ENCODE data around the gene PPME1. TPM values are rescaled to one million over a fixed set of nuclear protein-coding genes. Genes with fewer than 3 reads are reported as not detected.
"Not testable (repeated sequence)": the region's sequence is repeated elsewhere in the genome, so short reads cannot be mapped to it uniquely, and the experiment has no call there.

PPME1 gene
- total and polyA plus RNA-seq, 2 donors (not counting 1 experiment from before 2014, with no cell fraction given) = 11.2 to 23.6 TPM

DNA sequence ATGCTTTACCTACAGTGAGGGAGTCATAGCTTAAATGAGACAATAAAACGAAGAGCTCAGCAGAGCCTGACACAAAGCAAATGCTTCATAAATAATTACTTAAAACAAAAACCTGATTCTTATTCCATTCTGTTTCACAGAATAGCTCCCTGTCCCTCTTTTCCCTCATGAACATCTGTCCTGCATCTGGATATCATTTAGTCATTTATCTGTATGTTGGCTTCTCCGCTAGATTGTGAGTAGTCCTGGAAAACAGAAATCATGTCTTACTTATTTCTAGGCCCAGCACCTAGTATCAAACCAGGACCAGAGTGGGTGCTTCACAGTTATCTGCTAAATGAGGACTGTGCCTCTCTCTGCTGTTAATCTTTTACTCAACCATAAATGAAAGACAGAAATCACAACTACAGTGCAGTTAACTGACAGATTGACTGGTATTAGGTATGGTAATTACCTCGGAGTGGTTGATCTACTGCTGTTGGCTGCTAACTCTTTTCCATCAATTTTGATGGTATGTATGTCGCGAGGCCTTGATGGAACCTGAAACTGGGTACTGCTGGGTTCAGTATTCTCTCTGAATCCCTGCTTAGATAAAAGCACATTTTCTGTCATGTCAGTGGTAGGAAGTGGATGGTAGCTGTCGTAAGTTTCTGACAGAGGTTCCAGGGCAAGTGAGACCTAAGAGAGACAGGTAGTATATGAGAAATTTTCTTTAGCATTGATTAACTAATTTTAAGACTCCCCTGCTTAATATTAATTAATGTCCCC, 31.8 kb upstream of the PPME1 start:
- H3K4me3 ChIP-seq (ENCODE audit: control extremely low read depth in 1 of 5, extremely low read depth in 1 of 5, insufficient read depth in 1 of 5, low read depth in 2 of 5, low read length in 4 of 5) = no peak overlapping the region
- no peak overlapping the region for H3K9ac ChIP-seq (ENCODE audit: low read length)
- intact Hi-C loops (cut with micrococcal nuclease) = no loop called here
- no peaks in the 10 kb centered on the region for H3K79me2 ChIP-seq (ENCODE audit: control insufficient read depth, insufficient read depth, low read length)
- ChIA-PET POLR2A (no interaction called here), CTCF (no interaction called here)
- no peaks in the 10 kb centered on the region for H3K4me1 ChIP-seq (ENCODE audit: control insufficient read depth in 2 of 2, insufficient read depth in 2 of 2, low read length in 2 of 2)
- H3K4me2 ChIP-seq (replicated peaks; ENCODE audit: low read depth, low read length, poor library complexity, severe bottlenecking) = no peak overlapping the region
- no peak overlapping the region for H3K4me3 Mint-ChIP-seq
- 94% methylated on average over 2 of the region's 6 CpGs for WGBS (ENCODE audit: insufficient coverage)
- no peaks in the 10 kb centered on the region for H3K9me3 Mint-ChIP-seq (ENCODE audit: insufficient read depth)
- peaks cover 8 to 19% of the 10 kb centered on the region in 2 experiments for H3K36me3 ChIP-seq (replicated peaks in 1 of 2; ENCODE audit: control extremely low read depth in 1 of 2, control insufficient read depth in 1 of 2, extremely low read depth in 1 of 2, insufficient read depth in 2 of 2, low read length in 1 of 2)
- no peaks in the 10 kb centered on the region for H4K20me1 ChIP-seq (ENCODE audit: control insufficient read depth, insufficient read depth, low read length, poor library complexity, severe bottlenecking)
- no peak overlapping the region for H2AFZ ChIP-seq (ENCODE audit: insufficient read depth, low read depth, low read length, poor library complexity, severe bottlenecking)
- H3K9me3 ChIP-seq (ENCODE audit: control extremely low read depth in 1 of 3, control insufficient read depth in 2 of 3, insufficient read depth in 1 of 3, low read length in 2 of 3) = no peaks in the 10 kb centered on the region
- no peaks in the 10 kb centered on the region for H3K27me3 Mint-ChIP-seq
- H3K27ac Mint-ChIP-seq = peak overlapping the region; percentile 44
- no peak overlapping the region for H3K27ac ChIP-seq (ENCODE audit: low read length in 2 of 2)
- ATAC-seq (ENCODE audit: low read depth) (no peak), DNase-seq (no peak)
- no peaks in the 10 kb centered on the region for H3K27me3 ChIP-seq (replicated peaks in 1 of 4; ENCODE audit: control extremely low read depth in 1 of 4, control insufficient read depth in 3 of 4, insufficient read depth in 4 of 4, low read length in 3 of 4)
- H3K4me1 Mint-ChIP-seq = peaks cover 4% of the 10 kb centered on the region
- TF ChIP-seq EZH2 (IDR thresholded peaks at IDR 0.05; ENCODE audit: borderline replicate concordance, insufficient read depth, low read depth, low read length, poor library complexity, severe bottlenecking) = no peak
- TF ChIP-seq, protein P1, sequence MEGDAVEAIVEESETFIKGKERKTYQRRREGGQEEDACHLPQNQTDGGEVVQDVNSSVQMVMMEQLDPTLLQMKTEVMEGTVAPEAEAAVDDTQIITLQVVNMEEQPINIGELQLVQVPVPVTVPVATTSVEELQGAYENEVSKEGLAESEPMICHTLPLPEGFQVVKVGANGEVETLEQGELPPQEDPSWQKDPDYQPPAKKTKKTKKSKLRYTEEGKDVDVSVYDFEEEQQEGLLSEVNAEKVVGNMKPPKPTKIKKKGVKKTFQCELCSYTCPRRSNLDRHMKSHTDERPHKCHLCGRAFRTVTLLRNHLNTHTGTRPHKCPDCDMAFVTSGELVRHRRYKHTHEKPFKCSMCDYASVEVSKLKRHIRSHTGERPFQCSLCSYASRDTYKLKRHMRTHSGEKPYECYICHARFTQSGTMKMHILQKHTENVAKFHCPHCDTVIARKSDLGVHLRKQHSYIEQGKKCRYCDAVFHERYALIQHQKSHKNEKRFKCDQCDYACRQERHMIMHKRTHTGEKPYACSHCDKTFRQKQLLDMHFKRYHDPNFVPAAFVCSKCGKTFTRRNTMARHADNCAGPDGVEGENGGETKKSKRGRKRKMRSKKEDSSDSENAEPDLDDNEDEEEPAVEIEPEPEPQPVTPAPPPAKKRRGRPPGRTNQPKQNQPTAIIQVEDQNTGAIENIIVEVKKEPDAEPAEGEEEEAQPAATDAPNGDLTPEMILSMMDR (IDR thresholded peaks at IDR 0.05) = no peak

DNA sequence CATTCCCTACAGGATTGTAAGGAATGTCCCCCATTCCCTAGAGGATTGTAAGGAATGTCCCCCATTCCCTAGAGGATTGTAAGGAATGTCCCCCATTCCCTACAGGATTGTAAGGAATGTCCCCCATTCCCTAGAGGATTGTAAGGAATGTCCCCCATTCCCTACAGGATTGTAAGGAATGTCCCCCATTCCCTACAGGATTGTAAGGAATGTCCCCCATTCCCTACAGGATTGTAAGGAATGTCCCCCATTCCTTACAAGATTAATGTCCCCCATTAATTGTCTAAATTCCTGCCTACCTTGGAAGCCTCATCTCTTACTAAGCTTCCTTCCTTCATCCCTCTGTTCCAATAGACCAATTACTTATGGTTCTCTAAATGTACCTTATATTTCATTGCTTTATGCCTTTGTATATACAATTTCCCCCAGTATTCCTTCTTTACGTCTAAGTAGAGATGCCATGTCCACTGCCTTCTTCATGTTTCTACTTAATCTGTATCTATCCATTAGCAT, 31.1 kb upstream of the PPME1 start:
- H2AFZ ChIP-seq (ENCODE audit: insufficient read depth, low read depth, low read length, poor library complexity, severe bottlenecking); H3K27me3 Mint-ChIP-seq; H4K20me1 ChIP-seq (ENCODE audit: control insufficient read depth, insufficient read depth, low read length, poor library complexity, severe bottlenecking); H3K27me3 ChIP-seq (replicated peaks in 1 of 4; ENCODE audit: control extremely low read depth in 1 of 4, control insufficient read depth in 3 of 4, insufficient read depth in 4 of 4, low read length in 3 of 4); H3K27ac ChIP-seq (ENCODE audit: low read length in 2 of 2); H3K9me3 Mint-ChIP-seq (ENCODE audit: insufficient read depth); H3K4me2 ChIP-seq (replicated peaks; ENCODE audit: low read depth, low read length, poor library complexity, severe bottlenecking); POLR2A ChIA-PET; H3K4me3 ChIP-seq (ENCODE audit: control extremely low read depth in 1 of 5, extremely low read depth in 1 of 5, insufficient read depth in 1 of 5, low read depth in 2 of 5, low read length in 4 of 5); ATAC-seq (ENCODE audit: low read depth); intact Hi-C loops (cut with micrococcal nuclease); H3K9me3 ChIP-seq (ENCODE audit: control extremely low read depth in 1 of 3, control insufficient read depth in 2 of 3, insufficient read depth in 1 of 3, low read length in 2 of 3); H3K4me3 Mint-ChIP-seq; H3K9ac ChIP-seq (ENCODE audit: low read length); CTCF ChIA-PET; H3K79me2 ChIP-seq (ENCODE audit: control insufficient read depth, insufficient read depth, low read length); H3K27ac Mint-ChIP-seq; DNase-seq; H3K4me1 ChIP-seq (ENCODE audit: control insufficient read depth in 2 of 2, insufficient read depth in 2 of 2, low read length in 2 of 2); H3K4me1 Mint-ChIP-seq: not testable (repeated sequence)
- no CpG with 5 or more reads among the region's 1 CpG for WGBS (ENCODE audit: insufficient coverage)
- H3K36me3 ChIP-seq (replicated peaks in 1 of 2; ENCODE audit: control extremely low read depth in 1 of 2, control insufficient read depth in 1 of 2, extremely low read depth in 1 of 2, insufficient read depth in 2 of 2, low read length in 1 of 2) = peaks cover 8 to 19% of the 10 kb centered on the region in 2 experiments

Measured in B cell (primary cell).